Spleen (tissue), 11 donors: ENCODE data around the gene SLC1A1. TPM values are rescaled to one million over a fixed set of nuclear protein-coding genes. Genes with fewer than 3 reads are reported as not detected.

Experiments used
- DNase-seq: peaks from one replicate; pipeline ENCODE4 v3.0.0-alpha.2; 2020
- H3K27ac ChIP-seq, 8 donors: fragments of 200-600 bp; sonication (generic) in 7 of 8; 1 replicate in 4 of 8; 2 replicates in 4 of 8; pipeline versions ENCODE4 v1.5.0 to v1.8.0; 2016 to 2021; ENCODE audit warnings: inconsistent platforms in 4 of 8, mild to moderate bottlenecking in 4 of 8, moderate library complexity in 1 of 8
- H3K27me3 ChIP-seq, 7 donors: fragments of 200-600 bp; sonication (generic) in 6 of 7; replicated peaks in 1 of 7; 1 replicate in 4 of 7; 2 replicates in 3 of 7; pipeline versions ENCODE4 v1.5.0 to v1.8.0; 2016 to 2021; ENCODE audit warnings: inconsistent platforms in 3 of 7, mild to moderate bottlenecking in 1 of 7
- H3K36me3 ChIP-seq, 6 donors: fragments of 200-600 bp; sonication (generic) in 5 of 6; 1 replicate in 4 of 6; 2 replicates in 2 of 6; pipeline versions ENCODE4 v1.5.0 to v1.8.0; 2016 to 2021; ENCODE audit warnings: inconsistent platforms in 2 of 6
- H3K4me1 ChIP-seq, 6 donors: fragments of 200-600 bp; sonication (generic) in 5 of 6; 1 replicate in 3 of 6; 2 replicates in 3 of 6; pipeline versions ENCODE4 v1.5.0 to v1.8.0; 2016 to 2021; ENCODE audit warnings: inconsistent platforms in 3 of 6
- H3K4me3 ChIP-seq, 8 donors: fragments of 200-600 bp; sonication (generic) in 7 of 8; 1 replicate in 4 of 8; 2 replicates in 4 of 8; pipeline versions ENCODE4 v1.5.0 to v1.8.0; 2016 to 2021; ENCODE audit warnings: inconsistent platforms in 4 of 8, mild to moderate bottlenecking in 4 of 8, moderate library complexity in 2 of 8
- H3K9me3 ChIP-seq, 8 donors: fragments of 200-600 bp; sonication (generic) in 7 of 8; 1 replicate in 4 of 8; 2 replicates in 4 of 8; pipeline versions ENCODE4 v1.5.0 to v1.8.0; 2016 to 2021; ENCODE audit warnings: inconsistent platforms in 4 of 8
- POLR2A ChIP-seq, 3 donors: fragments of 450-650 bp; IDR thresholded peaks; one replicate each; pipeline ENCODE4 v1.5.1; 2017; ENCODE audit warnings: antibody characterized with exemption in 3 of 3, mild to moderate bottlenecking in 1 of 3
- POLR2AphosphoS5 ChIP-seq, 3 donors: sonication (generic); formaldehyde crosslinking; IDR thresholded peaks; one replicate each; pipeline ENCODE4 v1.5.1; 2017; ENCODE audit warnings: antibody characterized with exemption in 3 of 3
- WGBS, 5 donors: extraction: QIAGEN DNeasy Blood & Tissue Kit in 3 of 5; methylation state at CpG; one replicate each; pipeline versions ENCODE4 v1.1.5 to v1.1.7; 2013 to 2018; 5-methylcytosine and 5-hydroxymethylcytosine counted together
- intact Hi-C: fragments of 100-400 bp; cut with DNase I; formaldehyde crosslinking; loops from one replicate; pipeline ENCODE4 v1.15.0; 2023; ENCODE audit warnings: low total_unique reads
- polyA plus RNA-seq, 3 donors: library from polyadenylated mRNA; stranded (reverse); fragments of 200-250 nt; gene quantifications; one replicate each; pipeline ENCODE4 v1.2.1, GENCODE V29; 2013
- total RNA-seq, 7 donors: library from RNA; depleted of rRNA in 3 of 7; stranded (reverse); fragments of >200 nt in 3 of 7; fragmentation: NEBNext Ultra II Directional in 4 of 7; extraction: Animal tissue kit (Norgen Biotek cat#: 25700) in 4 of 7; gene quantifications; one replicate each; pipeline versions ENCODE4 v1.1.0 to v1.2.1, GENCODE V29; 2016 to 2021
- TF ChIP-seq, protein P1 (sequence below), 11 experiments: fragments of 200-600 bp in 7 of 11; fragments of 450-650 bp in 4 of 11; sonication (generic) in 4 of 11; IDR thresholded peaks in 8 of 11; conservative IDR thresholded peaks in 3 of 11; 1 replicate in 7 of 11; 2 replicates in 4 of 11; pipeline versions ENCODE4 v1.4.0 to v1.8.0; 2016 to 2021; ENCODE audit warnings: antibody characterized with exemption in 11 of 11, inconsistent platforms in 4 of 11, mild to moderate bottlenecking in 1 of 11
- donor health status: healthy with polysubstance abuse.
- donor health status: DM: no; HTN: no; CAD: no; lungs with moderate emphysema.
- donor health status: DM: no; HTN: no; CAD: no.
- donor health status: Bipolar disorder and iron deficiency.
- donor health status: healthy.
- donor health status: DM: no; HTN: no; CAD: no.
- donor health status: DM: yes; HTN: yes; CAD: no.

SLC1A1 gene
- total and polyA plus RNA-seq, 10 donors = 0.11 to 0.79 (median 0.28) TPM; not detected in 2

DNA sequence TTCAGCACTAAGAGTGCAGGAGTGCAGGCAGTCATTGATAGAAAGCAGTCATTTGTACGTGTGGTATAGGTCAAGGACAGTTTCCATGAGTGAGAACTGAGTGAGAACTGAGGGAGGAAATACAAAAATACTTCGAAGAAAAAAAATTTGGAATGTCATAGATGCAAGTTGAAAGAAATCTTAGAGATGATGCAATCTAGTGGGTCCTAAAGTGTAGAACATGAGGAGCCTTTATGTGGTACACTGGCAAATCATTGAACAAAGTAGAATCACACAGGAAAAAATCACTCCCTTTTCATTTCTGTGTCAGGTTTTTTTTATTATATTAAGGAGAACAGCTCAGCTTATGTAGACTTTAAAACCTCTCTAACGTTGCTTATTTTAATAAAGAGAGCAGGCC is 26.4 kb upstream of the SLC1A1 start:
- H3K9me3 ChIP-seq = peaks cover 0 to 6% (median 0%) of the 10 kb centered on the region in 8 donors
- H3K4me3 ChIP-seq = no peak overlapping the region
- 60 to 71% (median 66%) methylated on average over 3 of the region's 3 CpGs for WGBS, 5 donors
- no peaks in the 10 kb centered on the region for H3K4me1 ChIP-seq
- intact Hi-C loops = no loop called here
- H3K27ac ChIP-seq = no peak overlapping the region
- DNase-seq = no peak
- TF ChIP-seq, protein P1, sequence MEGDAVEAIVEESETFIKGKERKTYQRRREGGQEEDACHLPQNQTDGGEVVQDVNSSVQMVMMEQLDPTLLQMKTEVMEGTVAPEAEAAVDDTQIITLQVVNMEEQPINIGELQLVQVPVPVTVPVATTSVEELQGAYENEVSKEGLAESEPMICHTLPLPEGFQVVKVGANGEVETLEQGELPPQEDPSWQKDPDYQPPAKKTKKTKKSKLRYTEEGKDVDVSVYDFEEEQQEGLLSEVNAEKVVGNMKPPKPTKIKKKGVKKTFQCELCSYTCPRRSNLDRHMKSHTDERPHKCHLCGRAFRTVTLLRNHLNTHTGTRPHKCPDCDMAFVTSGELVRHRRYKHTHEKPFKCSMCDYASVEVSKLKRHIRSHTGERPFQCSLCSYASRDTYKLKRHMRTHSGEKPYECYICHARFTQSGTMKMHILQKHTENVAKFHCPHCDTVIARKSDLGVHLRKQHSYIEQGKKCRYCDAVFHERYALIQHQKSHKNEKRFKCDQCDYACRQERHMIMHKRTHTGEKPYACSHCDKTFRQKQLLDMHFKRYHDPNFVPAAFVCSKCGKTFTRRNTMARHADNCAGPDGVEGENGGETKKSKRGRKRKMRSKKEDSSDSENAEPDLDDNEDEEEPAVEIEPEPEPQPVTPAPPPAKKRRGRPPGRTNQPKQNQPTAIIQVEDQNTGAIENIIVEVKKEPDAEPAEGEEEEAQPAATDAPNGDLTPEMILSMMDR (IDR thresholded peaks at IDR 0.05 in 8 of 11, conservative IDR thresholded peaks at IDR 0.05 in 3 of 11) = no peak
- peaks cover 0 to 13% (median 0%) of the 10 kb centered on the region in 7 donors for H3K27me3 ChIP-seq
- no peaks in the 10 kb centered on the region for H3K36me3 ChIP-seq

DNA sequence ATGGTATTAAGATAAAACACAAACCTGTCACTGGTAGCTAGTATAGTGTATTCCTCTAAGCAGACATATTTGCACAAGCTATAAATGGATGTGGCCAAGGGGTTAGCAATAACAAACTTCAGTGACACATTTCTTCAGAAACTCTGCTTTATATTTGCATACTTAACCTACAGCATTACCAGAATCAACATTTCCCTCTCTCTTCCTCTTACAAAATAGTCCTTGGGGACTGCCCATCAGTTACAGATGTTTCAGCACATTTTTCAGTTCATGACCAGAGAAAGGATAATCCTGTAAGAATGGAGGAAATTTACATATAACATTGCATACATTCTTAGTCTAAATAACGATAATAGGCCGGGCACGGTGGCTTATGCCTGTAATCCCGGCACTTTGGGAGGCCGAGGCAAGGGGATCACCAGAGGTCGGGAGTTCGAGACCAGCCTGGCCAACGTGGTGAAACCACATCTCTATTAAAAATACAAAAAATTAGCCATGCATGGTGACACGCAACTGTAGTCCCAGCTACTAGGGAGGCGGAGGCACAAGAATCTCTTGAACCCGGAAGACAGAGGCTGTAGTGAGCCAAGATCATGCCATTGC is 25.3 kb upstream of the SLC1A1 start:
- Histone ChIP-seq H3K27me3 (peaks cover 0 to 6% (median 0%) of the 10 kb centered on the region in 7 donors), H3K27ac (no peak overlapping the region), H3K4me3 (no peak overlapping the region), H3K36me3 (no peaks in the 10 kb centered on the region), H3K9me3 (peaks cover 0 to 6% (median 0%) of the 10 kb centered on the region in 8 donors), H3K4me1 (no peaks in the 10 kb centered on the region)
- intact Hi-C loops = no loop called here
- WGBS, 5 donors = 82 to 93% (median 83%) methylated on average over 11 of the region's 11 CpGs
- no peak for DNase-seq
- TF ChIP-seq, protein P1 (IDR thresholded peaks at IDR 0.05 in 8 of 11, conservative IDR thresholded peaks at IDR 0.05 in 3 of 11) = no peak
- no peak for TF ChIP-seq POLR2A (IDR thresholded peaks at IDR 0.05)
- no peak for TF ChIP-seq POLR2AphosphoS5 (IDR thresholded peaks at IDR 0.05)

DNA sequence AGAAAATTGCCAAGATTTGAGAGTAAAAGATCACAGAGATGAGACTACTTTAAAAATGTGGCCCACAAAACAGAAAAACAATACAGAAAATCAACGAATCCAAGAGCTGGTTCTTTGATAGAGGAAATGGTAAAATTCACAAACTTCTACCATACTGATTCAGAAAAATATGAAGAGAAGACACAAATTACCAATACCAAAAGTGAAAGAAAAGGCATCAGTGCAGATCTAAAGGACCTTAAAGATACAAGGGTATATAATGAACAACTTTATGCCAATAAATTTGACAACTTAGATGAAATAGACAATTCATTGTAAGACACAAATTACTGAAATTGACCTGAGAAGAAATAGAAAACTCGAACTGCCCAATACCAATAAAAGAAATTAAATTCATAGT is 24.4 kb upstream of the SLC1A1 start:
- 69 to 78% (median 70%) methylated on average over 2 of the region's 2 CpGs for WGBS, 5 donors
- H3K4me3 ChIP-seq = no peak overlapping the region

DNA sequence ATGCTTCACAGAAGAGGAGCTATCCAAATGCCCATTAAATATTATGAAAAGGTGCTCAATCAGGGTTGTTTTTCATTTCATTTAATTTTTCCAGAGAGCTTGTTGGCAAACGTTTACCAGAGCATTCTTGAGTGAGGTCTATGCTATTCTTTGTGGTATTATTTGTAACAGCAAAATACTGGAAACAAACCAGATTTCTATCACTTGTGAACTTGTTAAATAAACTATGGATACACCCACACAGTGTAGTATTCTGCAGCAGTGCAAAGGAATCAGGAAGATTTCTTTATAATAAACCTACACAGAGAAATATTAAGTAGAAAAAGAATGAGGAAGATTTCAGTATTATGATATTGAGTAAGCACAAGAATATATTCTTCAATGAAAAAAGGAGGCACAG is 15.0 kb upstream of the SLC1A1 start:
- Histone ChIP-seq H3K9me3 (peaks cover 0 to 3% (median 0%) of the 10 kb centered on the region in 8 donors), H3K27me3 (no peaks in the 10 kb centered on the region), H3K36me3 (no peaks in the 10 kb centered on the region), H3K4me1 (no peaks in the 10 kb centered on the region), H3K27ac (no peak overlapping the region), H3K4me3 (peak overlapping the region in 1 of 8 donors; percentile 1)
- WGBS, 5 donors = 29 to 44% (median 32%) methylated on average over 1 of the region's 1 CpG
- TF ChIP-seq POLR2A (IDR thresholded peaks at IDR 0.05) (no peak), POLR2AphosphoS5 (IDR thresholded peaks at IDR 0.05) (no peak)
- TF ChIP-seq, protein P1 (IDR thresholded peaks at IDR 0.05 in 8 of 11, conservative IDR thresholded peaks at IDR 0.05 in 3 of 11) = no peak
- no peak for DNase-seq
- intact Hi-C loops = no loop called here

More for the DNA sequence above, 24.4 kb upstream of the SLC1A1 start:
- Histone ChIP-seq H3K27me3 (peaks cover 0 to 4% (median 0%) of the 10 kb centered on the region in 7 donors), H3K36me3 (no peaks in the 10 kb centered on the region), H3K27ac (no peak overlapping the region), H3K4me1 (no peaks in the 10 kb centered on the region), H3K9me3 (peaks cover 0 to 6% (median 0%) of the 10 kb centered on the region in 8 donors)
- TF ChIP-seq, protein P1 (IDR thresholded peaks at IDR 0.05 in 8 of 11, conservative IDR thresholded peaks at IDR 0.05 in 3 of 11) = no peak
- no peak for TF ChIP-seq POLR2A (IDR thresholded peaks at IDR 0.05)
- TF ChIP-seq POLR2AphosphoS5 (IDR thresholded peaks at IDR 0.05) = no peak
- intact Hi-C loops = no loop called here
- DNase-seq = no peak
